Kidney epithelial cell (primary cell): ENCODE results near the gene DOCK3. TPM values are rescaled to one million over a fixed set of nuclear protein-coding genes. Genes with fewer than 3 reads are reported as not detected.

ENCODE experiments used
- DNase-seq: peaks from one replicate; pipeline ENCODE4 v3.0.0-alpha.2; 2010; ENCODE audit warnings: low read depth
- H3K27me3 ChIP-seq: 2 replicates; pipeline ENCODE4 v1.6.0; 2011; ENCODE audit warnings: low read length; ENCODE audit not compliant: control insufficient read depth, insufficient read depth
- H3K36me3 ChIP-seq: 2 replicates; pipeline ENCODE4 v1.5.1; 2011; ENCODE audit warnings: low read length; ENCODE audit not compliant: control insufficient read depth, insufficient read depth
- H3K4me3 ChIP-seq: 2 replicates; pipeline ENCODE4 v1.5.1; 2011; ENCODE audit warnings: low read depth, mild to moderate bottlenecking, control low read depth, low read length
- total RNA-seq: library from RNA; depleted of rRNA; stranded (reverse); fragments of >200 nt; gene quantifications from 2 replicates; pipeline ENCODE4 v1.2.3, GENCODE V29; 2015
- TF ChIP-seq, protein P1 (sequence below): IDR thresholded peaks from 2 replicates; pipeline ENCODE4 v1.5.1; 2011; ENCODE audit warnings: mild to moderate bottlenecking, moderate library complexity, low read length, control low read depth, inconsistent platforms; ENCODE audit not compliant: insufficient read depth, poor library complexity, severe bottlenecking

DOCK3 gene
- total RNA-seq, 1 donor from 2014 or later: 1.7 TPM

DNA sequence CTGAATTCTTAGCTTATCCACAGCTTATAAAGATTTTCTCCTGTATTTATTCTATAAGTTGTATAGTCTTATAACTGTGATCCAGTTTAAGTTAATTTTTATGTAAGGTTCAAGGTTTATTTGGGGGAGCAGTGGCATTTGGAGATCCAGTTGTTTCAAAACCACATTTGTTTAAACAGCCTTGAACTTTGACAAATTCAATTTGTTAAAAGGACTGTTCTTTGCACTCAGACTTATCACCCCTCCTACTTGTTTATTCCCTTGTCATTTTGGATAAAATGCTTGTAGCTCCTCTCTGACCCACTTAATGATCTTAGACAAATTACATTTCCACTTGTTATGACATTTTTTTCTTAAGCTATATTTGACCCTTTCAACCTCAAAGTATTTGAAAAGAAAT lies 327.8 kb downstream of the DOCK3 start:
- TF ChIP-seq, protein P1, sequence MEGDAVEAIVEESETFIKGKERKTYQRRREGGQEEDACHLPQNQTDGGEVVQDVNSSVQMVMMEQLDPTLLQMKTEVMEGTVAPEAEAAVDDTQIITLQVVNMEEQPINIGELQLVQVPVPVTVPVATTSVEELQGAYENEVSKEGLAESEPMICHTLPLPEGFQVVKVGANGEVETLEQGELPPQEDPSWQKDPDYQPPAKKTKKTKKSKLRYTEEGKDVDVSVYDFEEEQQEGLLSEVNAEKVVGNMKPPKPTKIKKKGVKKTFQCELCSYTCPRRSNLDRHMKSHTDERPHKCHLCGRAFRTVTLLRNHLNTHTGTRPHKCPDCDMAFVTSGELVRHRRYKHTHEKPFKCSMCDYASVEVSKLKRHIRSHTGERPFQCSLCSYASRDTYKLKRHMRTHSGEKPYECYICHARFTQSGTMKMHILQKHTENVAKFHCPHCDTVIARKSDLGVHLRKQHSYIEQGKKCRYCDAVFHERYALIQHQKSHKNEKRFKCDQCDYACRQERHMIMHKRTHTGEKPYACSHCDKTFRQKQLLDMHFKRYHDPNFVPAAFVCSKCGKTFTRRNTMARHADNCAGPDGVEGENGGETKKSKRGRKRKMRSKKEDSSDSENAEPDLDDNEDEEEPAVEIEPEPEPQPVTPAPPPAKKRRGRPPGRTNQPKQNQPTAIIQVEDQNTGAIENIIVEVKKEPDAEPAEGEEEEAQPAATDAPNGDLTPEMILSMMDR: no peak
- DNase-seq: no peak
- Histone ChIP-seq H3K27me3 (no peaks in the 10 kb centered on the region), H3K36me3 (no peaks in the 10 kb centered on the region), H3K4me3 (no peak overlapping the region)

DNA sequence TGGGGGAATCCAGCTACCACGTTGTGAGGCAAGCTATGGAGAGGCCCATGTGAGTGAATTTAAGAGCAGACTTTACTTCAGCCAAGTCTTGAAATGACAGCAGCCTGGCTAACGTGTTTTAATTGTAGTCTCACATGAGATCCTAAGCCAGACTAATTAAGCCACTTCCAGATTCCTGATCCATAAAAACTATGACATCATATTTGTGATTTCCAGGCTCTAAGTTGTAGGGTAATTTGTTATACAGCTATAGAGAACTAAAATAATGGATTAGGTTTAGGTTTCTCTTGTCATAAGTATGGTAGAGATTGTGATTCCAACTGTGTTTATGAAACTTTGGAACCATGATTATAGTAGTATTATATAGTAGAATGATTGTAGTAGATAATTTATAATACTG lies 329.5 kb downstream of the DOCK3 start:
- DNase-seq: no peak
- no peak overlapping the region for H3K4me3 ChIP-seq
- no peaks in the 10 kb centered on the region for H3K36me3 ChIP-seq
- TF ChIP-seq, protein P1: no peak
- no peaks in the 10 kb centered on the region for H3K27me3 ChIP-seq

DNA sequence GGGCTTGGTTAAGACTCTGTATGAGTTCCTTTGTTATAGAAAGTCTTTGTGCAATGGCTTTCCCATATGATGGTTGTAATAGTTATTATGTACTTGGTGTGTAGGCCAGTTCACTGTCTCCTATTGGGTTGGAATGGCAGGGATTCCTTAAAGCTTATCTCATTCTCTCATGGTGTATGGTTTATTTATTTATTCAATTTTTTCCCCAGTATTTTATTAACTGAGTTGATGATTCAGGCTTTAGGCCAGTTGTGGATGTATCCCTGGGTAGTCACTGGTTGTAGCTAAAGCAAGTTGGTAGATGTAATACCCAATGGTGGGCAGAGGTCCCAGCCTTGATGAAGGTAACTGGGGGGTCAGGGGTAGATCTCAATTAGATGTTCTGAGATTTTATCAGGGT lies 349.4 kb downstream of the DOCK3 start:
- TF ChIP-seq, protein P1: no peak
- Histone ChIP-seq H3K36me3 (no peaks in the 10 kb centered on the region), H3K27me3 (no peaks in the 10 kb centered on the region), H3K4me3 (no peak overlapping the region)
- DNase-seq: no peak

DNA sequence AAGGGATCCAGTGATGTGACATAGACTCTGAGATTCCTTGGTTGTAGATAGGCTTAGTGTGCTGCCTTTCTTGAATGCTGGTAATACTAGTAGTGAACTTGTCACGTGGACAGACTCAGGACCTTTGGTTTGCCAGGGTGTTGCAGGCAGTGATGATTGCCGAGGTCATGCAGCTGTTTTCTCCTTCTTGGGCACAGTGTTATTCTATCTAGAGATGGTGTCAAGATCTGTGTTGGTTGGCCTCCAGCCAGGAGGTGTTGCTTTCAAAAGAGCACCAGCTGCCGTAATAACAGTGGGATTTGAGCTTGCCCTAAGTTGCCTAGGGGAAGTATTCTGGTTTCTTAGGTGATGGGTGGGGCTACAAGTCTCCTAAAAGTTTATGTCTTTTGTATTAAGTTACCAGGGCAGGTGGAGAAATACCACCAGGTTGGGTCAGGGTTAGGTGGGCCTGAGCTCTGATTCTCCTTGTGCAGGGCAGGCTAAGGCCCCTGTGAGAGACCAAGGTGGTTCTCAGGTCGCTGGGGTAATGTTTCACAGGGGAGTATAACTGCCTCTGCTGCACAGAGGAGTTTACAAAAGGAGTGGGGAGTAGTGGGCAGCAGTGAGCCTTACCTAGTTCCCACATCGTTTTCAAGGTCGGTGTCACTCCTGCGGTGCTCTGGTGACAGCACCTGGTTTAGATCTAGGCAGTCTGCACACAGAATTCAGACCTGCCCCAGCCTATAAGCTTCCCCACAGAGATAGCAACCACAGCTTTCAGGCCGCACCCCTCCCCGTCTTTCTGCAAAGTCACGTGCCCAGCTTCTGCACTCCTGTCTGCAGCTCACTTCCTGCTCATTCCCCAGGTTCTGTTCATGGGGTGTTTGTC lies 350.3 kb downstream of the DOCK3 start:
- no peak overlapping the region for H3K4me3 ChIP-seq
- DNase-seq: no peak
- TF ChIP-seq, protein P1: no peak
- no peaks in the 10 kb centered on the region for H3K27me3 ChIP-seq
- no peaks in the 10 kb centered on the region for H3K36me3 ChIP-seq

DNA sequence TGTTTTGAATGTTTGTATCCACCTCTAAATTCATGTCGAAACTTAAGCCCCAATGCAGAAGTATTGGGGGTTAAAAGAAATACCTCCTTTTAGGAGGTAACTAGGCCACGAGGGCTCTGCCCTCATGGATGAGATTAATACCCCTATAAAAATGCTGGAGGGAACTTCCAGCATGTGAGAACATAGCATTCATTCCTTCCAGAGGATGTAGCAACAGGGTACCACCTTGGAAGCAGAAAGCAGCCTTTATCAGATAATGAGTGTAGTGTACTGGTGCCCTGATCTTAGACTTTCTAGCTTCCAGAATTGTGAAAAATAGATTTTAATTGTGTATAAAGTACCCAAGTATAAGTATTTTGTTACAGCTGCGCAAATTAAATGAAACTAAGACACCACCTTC lies 356.9 kb downstream of the DOCK3 start:
- Histone ChIP-seq H3K4me3 (no peak overlapping the region), H3K36me3 (no peaks in the 10 kb centered on the region), H3K27me3 (no peaks in the 10 kb centered on the region)
- TF ChIP-seq, protein P1: no peak
- DNase-seq: no peak

DNA sequence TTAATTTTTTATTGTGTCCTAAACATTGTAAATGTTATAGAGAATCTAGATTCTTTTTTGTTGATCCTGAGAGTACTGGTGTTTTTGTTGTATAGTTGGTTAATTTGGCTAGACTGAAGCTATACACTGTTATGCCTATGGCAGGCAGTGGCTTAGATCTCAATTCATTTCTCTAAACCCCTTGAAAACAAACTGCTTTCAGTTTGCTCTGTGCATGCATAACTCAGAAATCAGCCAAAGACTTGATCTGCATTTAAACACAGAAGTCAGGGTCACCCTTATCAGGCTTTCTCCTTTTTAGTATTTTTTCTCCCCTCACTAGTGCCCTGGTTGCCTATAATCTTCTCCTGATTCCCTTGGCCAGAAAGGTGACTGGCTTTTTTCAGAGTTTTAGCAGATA lies 360.9 kb downstream of the DOCK3 start:
- Histone ChIP-seq H3K36me3 (no peaks in the 10 kb centered on the region), H3K4me3 (no peak overlapping the region), H3K27me3 (no peaks in the 10 kb centered on the region)
- DNase-seq: no peak
- TF ChIP-seq, protein P1: no peak
